ENCODE measurements around the gene CYB5R4. TPM values are rescaled to one million over a fixed set of nuclear protein-coding genes. Genes with fewer than 3 reads are reported as not detected.

The CYB5R4 gene
- total RNA-seq, 3 donors from 2014 or later (not counting 1 experiment from before 2014, with no cell fraction given) = 34.0 to 40.5 (median 34.5) TPM

DNA sequence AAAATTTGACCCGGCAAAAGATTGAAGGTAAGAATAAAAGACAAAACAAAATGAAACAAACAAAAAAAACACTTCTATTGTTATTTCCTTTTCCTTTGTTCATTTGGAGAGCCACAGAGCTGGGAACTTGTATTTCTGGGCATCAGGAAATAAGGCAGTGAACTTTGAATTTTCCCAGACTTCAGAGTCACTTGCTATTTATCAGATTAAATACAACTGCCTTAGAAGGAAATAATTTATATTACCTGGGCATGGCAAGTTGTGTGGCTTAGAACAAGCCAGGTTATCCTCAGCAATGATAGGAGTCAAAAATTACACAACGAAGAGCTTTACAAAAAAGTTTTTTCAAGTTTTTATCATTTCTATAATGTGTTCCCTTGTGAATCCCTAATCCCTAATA is 153.9 kb downstream of the CYB5R4 start:
- Mint-ChIP-seq H3K36me3 (no peaks in the 10 kb centered on the region), H3K27ac (no peak overlapping the region), H3K4me1 (no peaks in the 10 kb centered on the region), H3K9me3 (peaks cover 0 to under 1% of the 10 kb centered on the region in 2 donors), H3K4me3 (no peak overlapping the region), H3K27me3 (ENCODE audit: low read depth in 2 of 2) (peaks cover 0 to 5% of the 10 kb centered on the region in 2 donors)
- Histone ChIP-seq H3K27ac (ENCODE audit: low read length) (no peak overlapping the region), H3K9me3 (ENCODE audit: control insufficient read depth, insufficient read depth, low read length) (no peaks in the 10 kb centered on the region), H3K4me3 (ENCODE audit: low read length) (no peak overlapping the region), H3K4me1 (ENCODE audit: control insufficient read depth, insufficient read depth, low read length) (no peaks in the 10 kb centered on the region), H3K36me3 (ENCODE audit: control insufficient read depth, insufficient read depth, low read length) (no peaks in the 10 kb centered on the region), H3K27me3 (ENCODE audit: control insufficient read depth, insufficient read depth, low read length) (no peaks in the 10 kb centered on the region)
- intact Hi-C loops (cut with micrococcal nuclease) = no loop called here
- 91% methylated on average over 1 of the region's 2 CpGs for WGBS (ENCODE audit: insufficient coverage)
- DNase-seq (no peak), ATAC-seq (no peak)
- TF ChIP-seq, protein P1, sequence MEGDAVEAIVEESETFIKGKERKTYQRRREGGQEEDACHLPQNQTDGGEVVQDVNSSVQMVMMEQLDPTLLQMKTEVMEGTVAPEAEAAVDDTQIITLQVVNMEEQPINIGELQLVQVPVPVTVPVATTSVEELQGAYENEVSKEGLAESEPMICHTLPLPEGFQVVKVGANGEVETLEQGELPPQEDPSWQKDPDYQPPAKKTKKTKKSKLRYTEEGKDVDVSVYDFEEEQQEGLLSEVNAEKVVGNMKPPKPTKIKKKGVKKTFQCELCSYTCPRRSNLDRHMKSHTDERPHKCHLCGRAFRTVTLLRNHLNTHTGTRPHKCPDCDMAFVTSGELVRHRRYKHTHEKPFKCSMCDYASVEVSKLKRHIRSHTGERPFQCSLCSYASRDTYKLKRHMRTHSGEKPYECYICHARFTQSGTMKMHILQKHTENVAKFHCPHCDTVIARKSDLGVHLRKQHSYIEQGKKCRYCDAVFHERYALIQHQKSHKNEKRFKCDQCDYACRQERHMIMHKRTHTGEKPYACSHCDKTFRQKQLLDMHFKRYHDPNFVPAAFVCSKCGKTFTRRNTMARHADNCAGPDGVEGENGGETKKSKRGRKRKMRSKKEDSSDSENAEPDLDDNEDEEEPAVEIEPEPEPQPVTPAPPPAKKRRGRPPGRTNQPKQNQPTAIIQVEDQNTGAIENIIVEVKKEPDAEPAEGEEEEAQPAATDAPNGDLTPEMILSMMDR (IDR thresholded peaks at IDR 0.05) = no peak

DNA sequence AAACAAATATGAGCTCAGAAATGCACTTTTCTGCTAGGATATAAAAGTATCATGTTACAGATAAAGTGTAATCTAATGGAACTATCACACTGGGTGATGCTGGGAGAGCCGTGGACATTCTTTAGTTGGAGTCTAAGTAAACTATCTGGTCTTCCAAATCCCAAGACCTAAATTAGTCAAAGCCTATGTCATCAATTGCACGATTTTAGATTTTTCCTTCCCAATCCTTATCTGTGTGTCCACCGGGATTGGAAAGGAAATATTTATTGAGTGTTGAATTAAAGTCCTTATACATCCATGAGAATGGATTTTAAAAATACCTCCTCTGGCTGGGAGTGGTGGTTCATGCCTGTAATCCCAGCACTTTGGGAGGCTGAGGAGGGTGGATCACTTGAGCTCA is 154.4 kb downstream of the CYB5R4 start:
- Mint-ChIP-seq H3K36me3 (no peaks in the 10 kb centered on the region), H3K27ac (no peak overlapping the region), H3K27me3 (ENCODE audit: low read depth in 2 of 2) (peaks cover 0 to 5% of the 10 kb centered on the region in 2 donors), H3K9me3 (no peaks in the 10 kb centered on the region), H3K4me1 (no peaks in the 10 kb centered on the region), H3K4me3 (no peak overlapping the region)
- H3K9me3 ChIP-seq (ENCODE audit: control insufficient read depth, insufficient read depth, low read length) = no peaks in the 10 kb centered on the region
- no peaks in the 10 kb centered on the region for H3K4me1 ChIP-seq (ENCODE audit: control insufficient read depth, insufficient read depth, low read length)
- H3K4me3 ChIP-seq (ENCODE audit: low read length) = no peak overlapping the region
- no peak overlapping the region for H3K27ac ChIP-seq (ENCODE audit: low read length)
- intact Hi-C loops (cut with micrococcal nuclease) = no loop called here
- DNase-seq = no peak
- no peak for ATAC-seq
- no peaks in the 10 kb centered on the region for H3K36me3 ChIP-seq (ENCODE audit: control insufficient read depth, insufficient read depth, low read length)
- 89% methylated on average over 1 of the region's 3 CpGs for WGBS (ENCODE audit: insufficient coverage)
- no peaks in the 10 kb centered on the region for H3K27me3 ChIP-seq (ENCODE audit: control insufficient read depth, insufficient read depth, low read length)
- TF ChIP-seq, protein P1 (IDR thresholded peaks at IDR 0.05) = no peak

DNA sequence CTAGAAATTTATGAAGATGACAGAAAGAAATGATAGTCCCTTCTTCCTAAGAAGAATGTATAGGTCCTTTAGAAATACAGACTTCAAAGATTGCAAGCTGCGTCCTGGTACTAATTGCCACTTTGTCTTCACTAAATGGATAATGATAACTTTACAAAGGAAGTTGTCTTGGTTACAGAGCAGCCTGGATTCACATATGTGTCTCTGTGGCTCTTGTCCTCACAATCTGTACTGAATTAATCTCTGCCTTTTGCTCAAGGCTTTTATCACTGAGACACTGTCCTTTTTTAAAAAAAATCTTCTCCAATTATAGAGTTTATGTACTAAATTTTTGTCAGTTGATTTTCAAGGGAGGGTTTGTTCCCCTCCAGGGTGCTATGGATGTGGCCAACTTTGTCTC is 156.5 kb downstream of the CYB5R4 start:
- no peaks in the 10 kb centered on the region for H3K27me3 ChIP-seq (ENCODE audit: control insufficient read depth, insufficient read depth, low read length)
- Mint-ChIP-seq H3K27ac (no peak overlapping the region), H3K9me3 (no peaks in the 10 kb centered on the region), H3K36me3 (no peaks in the 10 kb centered on the region), H3K4me1 (no peaks in the 10 kb centered on the region), H3K27me3 (ENCODE audit: low read depth in 2 of 2) (no peaks in the 10 kb centered on the region), H3K4me3 (no peak overlapping the region)
- intact Hi-C loops (cut with micrococcal nuclease) = no loop called here
- no peak overlapping the region for H3K27ac ChIP-seq (ENCODE audit: low read length)
- no peak for DNase-seq
- no peaks in the 10 kb centered on the region for H3K9me3 ChIP-seq (ENCODE audit: control insufficient read depth, insufficient read depth, low read length)
- TF ChIP-seq, protein P1 (IDR thresholded peaks at IDR 0.05) = no peak
- no peaks in the 10 kb centered on the region for H3K36me3 ChIP-seq (ENCODE audit: control insufficient read depth, insufficient read depth, low read length)
- H3K4me3 ChIP-seq (ENCODE audit: low read length) = no peak overlapping the region
- no peaks in the 10 kb centered on the region for H3K4me1 ChIP-seq (ENCODE audit: control insufficient read depth, insufficient read depth, low read length)
- no peak for ATAC-seq
- WGBS (ENCODE audit: insufficient coverage) = 100% methylated on average over 1 of the region's 1 CpG

Other genes with a start within 250 kb of the CYB5R4 start
- gene SNAP91, start 150.6 kb upstream of the CYB5R4 start, total RNA-seq = not detected
- gene RIPPLY2, start 6.3 kb upstream of the CYB5R4 start, total RNA-seq = not detected
- not detected for gene MRAP2, start 174.1 kb downstream of the CYB5R4 start, total RNA-seq

Data from natural killer cell (primary cell).